GM21367 (cell line): ENCODE measurements around the gene TMEM147.

Source experiments
- ATAC-seq: cut with Tn5 transposase; IDR thresholded peaks from one replicate; pipeline ENCODE4 v1.9.1; 2021; ENCODE audit not compliant: unreplicated experiment

The TMEM147 gene

DNA sequence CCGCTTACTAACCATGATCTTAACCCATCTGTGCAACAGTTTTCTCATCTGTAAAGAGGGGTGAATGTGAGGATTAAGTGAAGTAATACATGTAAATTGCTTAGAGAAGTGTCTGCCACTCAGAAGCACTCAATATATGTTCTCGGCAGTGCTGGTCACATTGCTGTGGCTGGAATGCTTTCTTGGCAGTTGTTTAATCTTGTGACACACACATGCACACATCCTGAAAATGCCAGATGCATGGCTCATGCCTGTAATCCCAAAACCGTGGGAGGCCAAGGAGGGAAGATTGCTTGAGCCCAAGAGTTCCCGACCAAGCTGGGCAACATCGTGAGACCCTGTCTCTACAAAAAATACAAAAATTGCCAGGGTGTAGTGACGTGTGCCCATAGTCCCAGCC, 27.1 kb upstream of the TMEM147 start:
- no peak for ATAC-seq

DNA sequence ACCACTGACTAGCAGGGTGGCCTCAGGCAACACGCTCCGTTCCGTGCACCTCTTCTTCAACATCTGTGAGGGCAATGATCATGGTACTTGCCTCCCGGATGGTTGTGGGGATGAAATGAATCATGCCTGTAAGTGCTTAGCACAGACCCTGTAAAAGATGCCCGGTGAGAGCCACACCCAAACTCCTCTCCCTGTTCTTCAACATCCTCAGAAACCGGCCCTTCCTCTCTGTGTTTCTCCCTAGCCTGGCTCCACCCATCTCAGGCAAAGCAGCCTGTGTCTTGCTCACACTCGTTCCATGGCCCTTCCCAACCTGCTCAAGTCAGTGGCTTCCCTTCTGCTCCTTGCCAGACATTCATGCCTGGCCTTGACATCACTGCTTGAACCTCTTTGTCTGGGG, 26.1 kb upstream of the TMEM147 start:
- no peak for ATAC-seq

DNA sequence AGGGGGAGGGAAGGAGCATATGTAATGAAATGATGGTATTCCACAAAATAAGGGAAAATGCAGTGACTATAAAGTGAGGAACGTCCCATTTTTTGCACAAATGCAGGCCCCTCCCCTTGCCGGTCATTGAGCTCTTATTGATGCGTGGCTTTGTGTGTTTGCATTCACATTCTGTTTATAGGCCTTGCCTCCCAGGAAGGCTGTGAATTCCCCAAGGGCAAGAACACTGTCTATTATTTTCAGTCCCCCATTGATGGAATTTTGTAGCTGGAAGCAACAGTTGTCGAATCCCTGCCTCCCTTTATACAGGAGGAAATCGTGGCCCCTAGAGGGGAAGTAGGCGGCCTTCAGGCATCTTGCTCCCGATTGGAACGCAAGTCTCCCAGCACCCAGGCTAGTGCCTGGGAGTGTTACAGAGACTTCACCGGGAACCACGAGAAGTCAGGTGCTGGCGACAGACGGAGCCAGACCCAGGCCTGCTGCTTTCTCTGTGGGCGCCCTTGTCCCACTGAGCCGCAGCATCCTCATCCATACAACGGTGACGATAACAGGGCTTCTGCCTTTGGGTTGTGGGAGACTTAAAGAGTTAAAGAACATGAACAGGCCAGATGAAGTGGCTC, 24.2 kb upstream of the TMEM147 start:
- ATAC-seq = no peak

DNA sequence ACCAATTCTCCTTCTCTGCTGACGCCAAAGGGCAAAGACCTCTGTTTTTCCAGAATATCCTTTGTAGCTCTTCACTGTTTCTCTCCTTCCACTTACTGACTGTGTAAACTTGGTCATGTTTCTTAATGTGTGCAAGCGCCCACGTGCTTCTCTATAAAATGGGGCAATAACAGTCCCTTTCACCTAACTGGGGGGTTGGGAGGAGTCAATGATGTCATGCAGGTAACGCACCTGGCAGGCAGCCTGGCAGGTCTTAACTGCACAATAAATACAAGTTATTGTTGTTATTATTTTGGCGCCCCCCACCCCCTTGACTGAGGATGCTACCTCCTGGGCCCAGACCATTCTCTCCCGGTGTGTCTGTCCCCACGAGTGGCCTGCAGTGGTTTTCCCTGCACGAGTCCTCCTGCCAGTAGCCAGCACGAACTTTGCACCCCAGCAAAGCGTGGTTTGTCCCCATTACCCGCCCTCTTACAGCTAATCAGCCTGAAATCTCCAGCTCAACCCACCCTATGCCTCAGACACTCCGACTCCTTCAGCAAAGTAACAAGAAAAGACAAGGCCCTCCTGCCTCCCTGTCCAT, 22.6 kb upstream of the TMEM147 start:
- ATAC-seq = no peak

DNA sequence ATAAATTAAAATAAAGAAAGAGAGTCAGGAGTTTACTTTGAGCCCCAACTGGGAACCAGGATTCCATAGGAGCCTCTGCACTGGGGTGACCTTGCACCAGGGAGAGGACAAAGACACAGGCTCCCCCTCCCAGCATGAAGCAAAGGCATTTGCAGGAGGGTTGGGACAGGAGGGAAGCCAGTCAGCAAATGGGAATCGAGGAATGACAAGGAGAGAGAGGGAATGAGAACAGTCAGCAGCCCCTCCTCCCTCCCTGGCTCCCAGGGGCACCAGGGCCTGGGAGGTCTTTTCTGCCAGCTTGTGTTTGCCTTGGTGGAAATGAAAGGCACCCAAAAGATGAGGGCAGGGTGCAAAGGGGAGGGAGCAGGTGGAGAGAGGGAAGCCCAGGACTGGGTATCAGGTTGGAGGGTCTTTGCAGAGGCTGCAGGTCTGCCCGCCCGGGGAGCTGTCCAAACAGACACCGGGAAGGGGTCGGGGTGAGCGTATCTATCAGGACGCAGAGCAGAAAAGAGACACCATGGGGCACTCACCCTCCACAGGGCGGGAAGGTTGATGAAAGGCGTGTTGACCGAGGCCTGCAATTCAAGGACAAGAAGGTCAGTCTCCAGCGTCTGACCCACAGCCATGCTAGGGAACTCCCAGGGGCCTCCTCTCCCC, 21.1 kb upstream of the TMEM147 start:
- no peak for ATAC-seq

DNA sequence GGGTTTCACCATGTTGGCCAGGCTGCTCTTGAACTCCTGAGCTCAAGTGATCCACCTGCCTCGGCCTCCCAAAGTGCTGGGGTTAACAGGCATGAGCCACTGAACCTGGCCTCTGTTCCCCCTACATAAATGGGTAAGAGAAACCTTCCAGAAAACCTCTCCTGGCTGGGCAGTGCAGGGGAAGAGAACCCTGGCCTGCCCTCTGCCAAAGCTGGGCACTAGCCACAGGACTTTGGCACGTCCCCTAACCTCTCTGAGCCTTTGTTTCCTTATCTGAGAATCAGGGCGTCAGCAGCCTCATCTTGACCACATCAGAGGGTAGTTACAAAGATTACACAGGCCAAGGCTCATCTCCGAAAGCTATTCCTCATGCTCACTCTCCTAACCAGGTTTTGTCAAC, 19.6 kb upstream of the TMEM147 start:
- no peak for ATAC-seq

DNA sequence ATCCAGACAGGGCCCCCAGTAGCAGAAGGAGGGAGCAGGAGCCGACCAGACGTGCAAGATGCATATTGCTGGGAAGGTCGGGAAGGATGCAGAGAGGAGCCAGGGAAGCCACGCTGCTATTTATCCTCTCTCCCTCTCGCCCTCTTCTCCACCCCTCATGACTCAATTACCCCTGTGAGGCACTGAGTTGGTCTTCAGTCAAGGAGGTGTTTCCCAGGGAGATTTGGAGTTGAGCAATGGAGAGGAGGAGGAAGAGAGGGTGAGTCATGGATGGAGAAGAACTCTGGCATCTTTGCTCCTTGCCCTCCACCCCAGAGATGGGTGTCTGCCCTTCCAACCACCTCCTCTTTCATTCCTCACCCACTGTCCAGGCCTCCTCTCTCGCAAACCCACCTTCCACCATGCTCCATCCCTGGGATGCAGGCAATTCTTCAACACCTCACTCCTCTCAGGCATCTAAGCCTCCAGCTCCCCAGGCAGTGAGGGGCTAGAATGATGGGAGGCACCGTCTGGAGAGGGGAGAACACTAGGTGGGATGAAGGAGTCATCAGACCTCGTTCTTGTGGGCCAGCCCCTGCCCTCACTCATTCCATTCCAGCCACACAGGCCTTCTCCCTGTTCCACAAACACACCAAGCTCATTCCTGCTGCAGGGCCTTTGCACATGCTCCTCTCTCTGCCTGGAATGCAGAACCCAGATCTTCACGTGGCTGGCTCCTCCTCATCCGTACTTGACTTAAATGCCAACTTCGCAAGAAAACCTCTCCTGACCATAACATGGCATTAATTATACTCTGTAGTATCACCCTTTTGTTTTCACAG, 17.0 kb upstream of the TMEM147 start, which contains the start of gene SBSN:
SBSN (minus strand) TSS at position 94 of the 821 bp plus-strand sequence; CDS start at position 64, 30 bp downstream.
- no peak for ATAC-seq

DNA sequence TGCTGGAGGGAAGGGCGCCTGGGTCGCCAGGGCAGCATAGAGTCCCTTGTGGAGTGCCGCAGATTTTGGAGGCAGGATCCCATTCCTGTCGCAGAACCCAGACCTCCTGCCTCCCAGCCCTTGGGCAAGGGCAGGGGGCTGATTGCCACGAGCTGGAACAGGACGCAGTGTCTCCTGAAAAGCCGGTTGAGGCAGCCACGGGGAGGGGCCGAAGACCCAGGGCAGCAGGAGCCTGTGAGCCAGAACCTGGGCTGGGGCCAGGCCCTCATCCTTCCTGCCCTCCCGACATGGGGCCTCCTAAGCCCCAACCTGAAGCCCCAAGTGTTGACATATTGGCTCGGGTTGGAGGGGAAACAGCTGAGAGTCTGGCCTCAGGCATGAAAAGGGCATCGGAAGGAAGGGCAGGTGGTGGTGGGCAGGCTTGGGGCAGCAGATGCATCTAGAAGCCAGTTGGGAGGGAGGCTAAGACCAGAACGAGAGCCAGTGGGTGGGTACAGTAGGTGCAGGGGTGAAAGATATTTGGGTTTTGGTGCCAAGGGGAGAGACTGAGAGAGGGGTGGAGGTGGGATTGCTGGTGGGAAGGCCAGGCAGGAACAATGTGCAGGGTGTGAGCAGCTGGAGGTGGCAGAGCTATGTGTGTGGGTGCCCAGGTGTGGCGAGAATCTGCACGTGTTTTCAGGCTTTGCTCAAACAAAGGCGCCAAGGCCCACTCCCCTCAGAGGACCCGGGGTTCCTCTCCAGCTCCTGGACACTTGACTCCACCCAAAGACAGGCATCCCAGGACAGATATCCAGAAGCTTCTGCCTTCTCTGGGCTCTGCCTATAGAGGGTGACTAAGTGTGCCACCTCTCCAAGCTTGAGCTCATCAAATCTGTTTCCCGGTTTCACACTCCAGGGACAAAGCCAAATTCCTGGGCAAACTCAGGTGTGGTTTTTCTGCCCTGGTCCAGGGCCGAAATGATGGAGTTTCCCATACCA, 15.9 kb upstream of the TMEM147 start:
- no peak for ATAC-seq

DNA sequence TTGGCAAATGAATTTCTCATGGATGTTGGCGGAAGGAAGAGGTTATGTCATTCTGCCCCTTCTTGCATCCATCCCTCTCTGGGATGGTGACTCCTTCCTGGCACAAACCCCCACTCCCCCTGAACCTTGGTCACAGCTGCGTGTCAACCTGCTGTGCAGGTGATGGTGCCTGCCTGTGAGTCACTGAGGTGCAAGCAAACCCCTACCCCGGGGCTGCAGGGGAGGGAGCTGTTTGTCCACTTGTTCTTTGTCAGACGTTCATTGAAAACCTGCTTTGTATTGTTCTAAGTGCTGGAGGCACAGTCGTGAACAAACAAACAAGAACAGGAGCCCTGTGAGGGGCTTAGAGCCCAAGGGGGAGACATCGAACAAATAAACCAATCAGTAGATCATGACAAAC, 14.1 kb upstream of the TMEM147 start:
- ATAC-seq = no peak

DNA sequence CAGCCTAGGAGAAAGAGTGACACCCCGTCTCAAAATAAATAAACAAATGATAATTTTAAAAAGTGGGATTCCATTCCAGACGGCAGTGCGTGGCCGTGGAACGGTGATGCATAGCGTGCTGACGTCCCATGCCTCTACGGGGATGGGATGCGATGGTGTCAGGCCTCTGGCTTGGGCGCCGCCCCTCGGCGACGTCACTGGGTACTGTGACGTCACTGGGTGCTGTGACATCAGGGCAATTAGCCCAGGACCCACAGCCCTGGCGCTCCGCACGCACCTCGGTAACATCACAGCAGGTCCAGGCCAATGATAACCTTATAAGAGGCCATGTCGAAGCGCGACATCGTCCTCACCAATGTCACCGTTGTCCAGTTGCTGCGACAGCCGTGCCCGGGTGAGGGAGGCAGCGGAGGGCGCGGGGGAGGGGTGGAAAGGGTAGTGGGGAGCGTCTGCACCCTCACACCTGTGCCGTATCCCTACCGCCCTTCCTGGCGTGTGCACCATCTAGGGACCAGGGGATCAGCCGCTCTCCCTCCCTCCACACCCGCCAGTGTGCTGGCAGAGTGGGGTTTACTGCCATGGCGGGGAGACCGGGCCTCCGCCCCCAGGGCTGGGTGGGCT, 12.1 kb upstream of the TMEM147 start, which contains the start of gene GAPDHS:
GAPDHS (plus strand) TSS at position 256 of the 621 bp plus-strand sequence; CDS start at position 328, 72 bp downstream.
- no peak for ATAC-seq

DNA sequence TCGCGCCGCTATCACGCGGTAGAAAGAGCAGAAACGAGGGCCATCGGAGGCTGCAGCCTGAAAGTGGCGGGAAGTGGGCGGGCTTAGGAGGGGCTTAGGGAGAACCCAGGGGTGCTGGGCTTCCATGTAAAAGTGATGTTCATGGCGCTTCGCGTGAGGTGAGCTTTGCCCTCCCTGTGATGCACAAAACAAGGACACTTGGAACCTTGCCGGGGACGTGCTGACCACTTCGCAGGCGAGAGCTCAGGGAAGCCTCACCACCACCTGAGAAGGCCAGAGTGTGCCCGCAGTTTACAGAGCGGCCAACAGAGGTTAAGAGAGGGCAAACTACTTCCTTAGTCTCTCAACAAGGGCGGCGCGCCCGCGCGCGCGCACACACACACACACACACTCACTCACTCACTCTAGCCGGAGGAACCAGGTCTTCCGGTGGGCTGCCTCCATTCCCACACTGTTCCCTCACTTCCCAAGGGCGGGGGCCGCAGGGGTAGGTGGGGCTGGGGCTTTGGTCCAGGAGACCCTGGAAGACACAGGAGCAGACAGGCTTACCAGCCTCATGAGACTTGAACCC, 11.5 kb upstream of the TMEM147 start:
- ATAC-seq = no peak

DNA sequence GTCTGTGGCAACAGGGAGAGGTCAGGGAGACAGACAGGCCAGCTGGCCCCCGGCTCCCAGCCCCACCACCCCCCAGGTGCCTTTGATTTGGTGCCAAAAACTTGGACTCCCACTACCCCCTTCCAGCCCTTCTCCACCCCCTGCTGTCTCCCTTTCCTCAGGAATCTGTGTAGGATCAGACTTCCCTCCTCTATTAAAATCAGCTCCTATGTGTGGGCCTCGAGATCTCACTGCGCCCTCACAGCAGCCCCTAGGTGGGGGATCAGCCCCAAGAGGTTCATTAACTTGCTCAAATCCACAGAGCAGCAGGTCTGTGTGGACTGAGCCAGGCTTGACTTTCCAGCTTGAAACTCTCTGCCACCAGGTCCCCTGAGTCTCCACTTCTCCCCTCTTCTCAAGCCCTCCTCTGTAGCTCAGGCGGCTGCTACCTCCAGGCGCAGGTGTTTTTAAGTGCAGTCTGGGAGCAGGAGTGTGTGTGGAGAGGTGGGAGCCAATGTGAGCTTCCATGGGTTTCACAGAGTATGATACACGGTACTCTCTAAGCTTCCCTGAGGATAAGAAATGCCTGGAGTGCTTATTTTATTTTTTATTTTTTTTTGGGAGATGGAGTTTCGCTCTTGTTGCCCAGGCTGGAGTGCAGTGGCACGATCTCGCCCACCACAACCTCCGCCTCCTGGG, 10.5 kb upstream of the TMEM147 start:
- no peak for ATAC-seq

DNA sequence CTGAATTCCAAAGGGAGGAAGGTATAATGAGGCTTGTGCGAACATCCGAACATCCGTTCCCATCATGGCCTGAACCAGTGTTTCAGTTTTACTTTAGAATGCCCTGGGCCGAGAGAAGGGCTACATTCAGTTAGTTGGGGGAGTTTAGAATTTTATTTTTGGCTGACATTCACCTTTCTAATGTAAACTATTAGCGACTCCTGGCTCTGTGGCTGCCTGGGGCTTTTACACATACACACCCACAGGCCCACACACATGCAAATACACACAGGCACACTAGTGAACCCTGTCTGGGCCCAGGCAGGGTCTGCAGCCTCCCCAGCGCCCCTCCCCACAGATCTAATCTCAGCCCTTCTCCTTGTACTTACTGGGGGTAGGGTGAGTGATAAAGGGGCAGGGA, 6.1 kb upstream of the TMEM147 start:
- ATAC-seq = no peak

DNA sequence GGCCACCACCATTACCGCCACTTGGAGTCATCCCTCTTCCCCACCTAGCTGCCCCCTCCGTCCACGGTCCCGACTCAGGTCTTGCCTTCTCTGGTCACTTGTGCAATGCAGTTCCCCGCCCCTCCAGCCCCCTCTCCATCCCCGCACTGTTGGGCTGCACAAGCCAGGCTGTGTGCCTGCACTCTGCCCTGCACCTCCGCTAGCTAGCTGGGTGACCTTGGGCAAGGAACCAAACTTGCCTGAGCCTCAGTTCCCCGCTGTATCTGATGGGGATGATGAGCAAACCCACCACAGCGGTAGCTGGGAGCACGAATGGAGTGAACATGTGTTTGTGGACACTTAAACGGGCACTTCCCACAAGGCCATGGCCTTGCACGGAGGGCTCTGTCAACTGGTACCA, 5.6 kb upstream of the TMEM147 start:
- no peak for ATAC-seq

DNA sequence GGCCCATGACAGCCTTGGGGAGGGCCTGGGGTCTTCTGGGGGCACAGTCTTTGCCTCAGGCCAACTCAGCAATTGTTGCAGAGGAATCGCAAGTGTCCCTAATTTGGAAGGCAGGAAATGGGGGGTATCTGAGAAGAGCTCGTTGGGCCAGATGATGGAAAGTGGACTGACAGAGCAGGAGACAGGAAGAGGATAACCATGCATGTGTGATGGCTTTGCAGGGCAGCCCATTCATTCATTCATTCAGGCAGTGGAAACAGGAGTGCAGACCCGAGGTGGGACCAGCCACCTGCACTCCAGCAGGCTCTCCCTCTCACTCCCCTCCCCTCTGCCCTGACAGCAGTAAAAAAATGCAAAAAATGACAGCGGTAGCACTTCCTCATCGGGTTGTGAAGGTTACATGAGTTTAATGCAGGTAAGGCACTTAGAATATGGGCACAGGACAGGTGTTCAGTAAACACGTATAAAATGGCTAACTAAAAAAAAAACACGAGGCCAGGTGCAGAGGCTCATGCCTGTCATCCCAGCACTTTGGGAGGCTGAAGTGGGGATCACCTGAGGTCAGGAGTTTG, 5.0 kb upstream of the TMEM147 start:
- ATAC-seq = no peak

DNA sequence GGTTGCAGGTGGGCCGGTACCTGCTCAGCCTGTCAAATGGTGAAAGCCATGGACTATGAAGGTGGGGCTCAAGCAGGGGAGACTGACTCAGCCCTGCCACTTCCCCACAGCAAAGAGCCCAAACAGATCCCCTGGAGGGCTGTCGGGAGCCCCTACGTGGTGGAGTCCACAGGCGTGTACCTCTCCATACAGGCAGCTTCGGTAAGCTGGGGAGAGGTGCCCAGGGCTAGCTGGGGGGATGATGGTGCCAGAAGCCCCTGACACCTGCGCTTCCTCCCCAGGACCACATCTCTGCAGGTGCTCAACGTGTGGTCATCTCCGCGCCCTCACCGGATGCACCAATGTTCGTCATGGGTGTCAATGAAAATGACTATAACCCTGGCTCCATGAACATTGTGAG, 3.2 kb upstream of the TMEM147 start:
- ATAC-seq = no peak

DNA sequence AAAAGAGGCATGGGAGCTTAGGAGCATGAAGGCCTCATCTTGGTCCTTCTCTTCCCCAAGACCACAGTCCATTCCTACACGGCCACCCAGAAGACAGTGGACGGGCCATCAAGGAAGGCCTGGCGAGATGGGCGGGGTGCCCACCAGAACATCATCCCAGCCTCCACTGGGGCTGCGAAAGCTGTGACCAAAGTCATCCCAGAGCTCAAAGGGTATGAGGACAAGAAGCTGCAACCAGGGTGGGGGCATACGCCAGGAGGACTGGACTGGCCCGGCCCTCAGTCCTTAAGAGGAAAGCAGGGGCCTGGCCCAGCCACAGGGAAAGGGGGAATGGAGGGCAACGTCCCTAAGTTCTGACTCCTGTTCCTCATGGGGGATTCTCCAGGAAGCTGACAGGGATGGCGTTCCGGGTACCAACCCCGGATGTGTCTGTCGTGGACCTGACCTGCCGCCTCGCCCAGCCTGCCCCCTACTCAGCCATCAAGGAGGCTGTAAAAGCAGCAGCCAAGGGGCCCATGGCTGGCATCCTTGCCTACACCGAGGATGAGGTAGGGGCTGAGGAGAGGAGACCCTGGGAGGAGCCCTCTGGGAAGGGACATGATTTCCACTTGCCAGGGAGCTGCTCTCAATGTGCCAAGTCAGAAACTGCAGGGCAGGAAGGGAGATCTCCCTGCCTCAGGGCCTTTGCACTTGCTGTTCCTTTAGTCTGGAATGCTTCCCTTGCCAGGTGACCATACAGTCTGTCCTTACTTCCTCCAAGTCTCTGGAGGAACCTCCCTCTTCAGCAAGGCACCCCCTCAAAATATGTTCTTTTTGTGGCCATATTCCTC, 1.9 kb upstream of the TMEM147 start:
- ATAC-seq = no peak
